NCI-H2107 treated with DMSO at 0.1 percent for 48 hours (cell line): Measurements from ENCODE around the gene SVIL.

Experiments used
- DNase-seq: peaks from one replicate; lab custom pipeline; 2025; ENCODE audit not compliant: unreplicated experiment; lab: John Stamatoyannopoulos, UW

Gene SVIL

DNA sequence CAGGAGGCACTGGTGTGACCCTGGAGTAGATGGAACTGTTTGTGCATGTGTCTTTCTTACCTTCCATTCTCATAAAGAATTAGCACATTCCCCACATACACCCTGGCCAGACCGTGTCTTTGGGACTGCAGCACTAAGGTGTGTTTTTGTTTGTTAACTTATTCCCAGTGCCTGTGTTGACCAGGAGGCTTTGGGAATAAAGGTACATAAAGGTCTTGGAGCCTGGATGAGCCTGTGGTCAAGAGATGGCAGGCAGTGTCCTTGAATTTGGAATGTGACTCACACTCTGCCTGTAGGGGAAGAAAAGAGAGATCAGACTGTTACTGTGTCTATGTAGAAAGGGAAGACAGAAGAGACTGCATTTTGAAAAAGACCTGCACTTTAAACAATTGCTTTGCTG lies 208.4 kb downstream of the SVIL start:
- no peak for DNase-seq

DNA sequence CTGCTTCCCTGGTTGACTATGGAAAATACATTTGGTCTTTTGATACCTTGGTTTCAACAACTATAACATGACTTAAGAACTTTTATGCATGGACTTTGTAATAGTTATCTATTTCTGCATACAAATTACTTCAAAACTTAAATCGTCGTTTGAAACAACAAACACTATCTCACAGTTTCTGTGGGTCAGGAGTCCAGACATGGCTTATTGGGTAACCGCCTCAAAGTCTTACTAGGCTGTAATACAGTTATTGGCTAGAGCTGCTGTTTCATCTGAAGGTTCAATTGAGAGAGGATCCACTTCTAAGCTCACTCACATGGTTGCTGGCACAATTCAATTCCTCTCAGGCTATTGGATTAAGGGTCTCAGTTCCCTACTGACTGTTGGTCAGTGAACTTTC lies 210.8 kb downstream of the SVIL start:
- DNase-seq, result no peak

DNA sequence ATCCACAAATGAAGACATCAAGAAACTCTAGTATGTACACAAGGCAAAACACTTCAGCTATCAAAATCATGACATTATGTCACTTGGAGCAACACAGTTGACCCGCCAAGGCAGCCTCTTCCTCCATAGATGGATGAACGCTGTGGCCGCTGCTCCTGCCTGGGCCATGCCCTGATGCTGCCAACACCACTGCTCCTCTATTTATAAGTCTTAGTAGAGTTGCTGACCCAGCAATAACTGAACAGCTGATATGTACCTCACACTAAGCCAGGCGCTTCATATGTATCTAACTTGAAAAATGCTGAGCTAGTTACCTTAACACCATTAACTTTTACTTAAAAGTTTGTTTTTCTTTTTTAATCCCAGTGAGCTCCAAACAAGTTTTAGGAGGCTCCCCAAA lies 214.0 kb downstream of the SVIL start:
- DNase-seq, result no peak

DNA sequence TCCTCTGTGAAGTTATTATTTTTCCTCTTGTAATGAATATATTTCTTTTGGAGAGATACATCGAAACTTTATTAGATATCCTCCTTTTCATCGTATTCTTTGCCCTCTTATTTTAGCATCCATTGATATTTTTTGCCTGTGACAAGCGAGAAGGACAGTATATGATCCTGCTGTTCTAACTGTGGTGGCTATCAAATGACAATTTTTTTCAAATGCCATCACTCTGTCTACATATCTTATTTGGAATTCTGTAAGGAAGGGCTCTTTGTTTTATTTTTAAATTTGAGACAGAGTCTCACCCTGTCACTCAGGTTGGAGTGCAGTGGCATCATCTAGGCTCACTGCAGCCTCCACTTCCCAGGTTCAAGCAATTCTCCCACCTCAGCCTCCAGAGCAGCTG lies 217.4 kb downstream of the SVIL start:
- DNase-seq, result no peak

DNA sequence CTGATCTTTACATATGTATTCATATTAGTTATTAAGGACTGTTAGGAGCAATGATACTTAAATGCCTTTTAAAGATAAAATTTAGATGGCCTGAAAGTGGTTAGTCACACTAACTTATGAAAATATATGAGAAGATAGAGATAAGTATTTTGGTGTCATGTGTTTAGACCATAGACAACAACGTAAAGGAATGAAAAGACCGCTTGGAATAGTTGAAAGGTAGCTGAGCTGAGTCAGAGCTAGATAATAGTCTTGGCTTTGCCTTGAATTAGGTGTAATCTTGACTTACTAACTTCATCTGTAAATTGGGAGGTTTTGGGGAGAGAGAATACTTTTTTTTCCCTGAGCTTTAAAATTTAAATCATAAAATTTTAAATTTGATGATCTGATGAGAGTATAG lies 218.9 kb downstream of the SVIL start:
- no peak for DNase-seq

DNA sequence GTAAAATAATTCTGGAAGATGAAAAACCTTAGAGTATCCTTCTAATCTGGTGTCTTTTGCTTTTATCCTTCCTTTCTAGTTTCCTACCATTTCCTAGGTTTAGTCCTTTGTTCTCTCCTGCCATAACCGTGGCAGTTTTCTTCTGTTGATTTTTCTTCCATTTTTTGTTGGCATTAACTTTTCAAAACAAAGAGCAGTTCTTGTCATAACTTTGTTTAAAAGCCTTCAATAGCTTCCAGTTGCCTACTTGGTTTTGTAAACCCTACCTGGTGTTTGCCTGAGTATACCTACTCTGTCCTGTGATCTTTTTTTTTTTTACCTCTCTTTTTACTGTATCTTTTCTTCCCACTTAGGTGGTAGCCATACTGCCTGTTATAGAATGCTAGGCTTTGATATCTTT lies 220.3 kb downstream of the SVIL start:
- DNase-seq, result no peak

DNA sequence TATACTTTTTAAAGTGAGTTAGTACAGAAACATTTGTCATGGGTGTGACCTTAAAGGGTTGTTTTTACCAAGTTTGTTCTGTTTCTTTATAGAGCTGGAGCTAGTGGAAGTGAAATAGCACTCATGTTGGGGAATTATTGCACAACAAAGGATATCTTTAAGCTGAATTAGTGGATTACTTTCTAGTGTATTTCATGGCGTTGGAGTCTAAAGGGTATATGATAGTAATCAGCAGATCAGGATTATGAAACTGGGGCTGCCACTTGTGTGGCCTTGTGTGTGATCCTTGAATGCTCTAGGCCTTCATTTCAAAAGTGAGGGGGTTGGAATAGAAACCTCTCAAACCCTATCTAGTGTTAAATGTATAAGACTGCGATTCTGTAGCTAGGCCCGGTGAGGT lies 222.3 kb downstream of the SVIL start:
- DNase-seq, result no peak

DNA sequence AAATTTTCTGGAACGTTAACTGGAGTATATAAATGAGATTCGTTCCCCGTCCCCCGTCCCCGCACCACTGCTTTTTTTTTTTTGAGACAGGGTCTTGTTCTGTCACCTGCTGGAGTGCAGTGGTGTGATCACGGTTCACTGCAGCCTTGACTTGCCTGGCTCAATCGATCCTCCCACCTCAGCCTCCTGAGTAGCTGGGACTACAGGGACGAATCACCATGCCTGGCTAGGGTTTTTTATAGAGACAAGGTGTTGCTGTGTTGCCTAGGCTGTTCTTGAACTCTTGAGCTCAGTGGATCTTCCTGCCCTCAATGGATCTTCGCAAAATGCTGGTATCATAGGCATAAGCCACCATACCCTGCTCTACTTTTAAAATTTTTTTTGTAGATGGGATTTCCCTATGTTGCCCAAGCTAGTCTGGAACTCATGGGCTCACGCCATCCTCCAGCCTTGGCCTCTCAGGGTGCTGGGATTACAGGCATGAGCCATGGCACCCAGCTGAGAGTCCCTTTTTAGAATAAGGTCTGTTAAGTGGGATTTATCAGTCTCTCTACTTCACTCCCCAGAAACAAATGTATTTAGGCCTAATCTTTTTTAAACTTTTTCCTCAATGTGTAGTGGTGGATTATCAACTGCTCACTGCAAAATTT lies 223.0 kb downstream of the SVIL start:
- DNase-seq, result no peak

DNA sequence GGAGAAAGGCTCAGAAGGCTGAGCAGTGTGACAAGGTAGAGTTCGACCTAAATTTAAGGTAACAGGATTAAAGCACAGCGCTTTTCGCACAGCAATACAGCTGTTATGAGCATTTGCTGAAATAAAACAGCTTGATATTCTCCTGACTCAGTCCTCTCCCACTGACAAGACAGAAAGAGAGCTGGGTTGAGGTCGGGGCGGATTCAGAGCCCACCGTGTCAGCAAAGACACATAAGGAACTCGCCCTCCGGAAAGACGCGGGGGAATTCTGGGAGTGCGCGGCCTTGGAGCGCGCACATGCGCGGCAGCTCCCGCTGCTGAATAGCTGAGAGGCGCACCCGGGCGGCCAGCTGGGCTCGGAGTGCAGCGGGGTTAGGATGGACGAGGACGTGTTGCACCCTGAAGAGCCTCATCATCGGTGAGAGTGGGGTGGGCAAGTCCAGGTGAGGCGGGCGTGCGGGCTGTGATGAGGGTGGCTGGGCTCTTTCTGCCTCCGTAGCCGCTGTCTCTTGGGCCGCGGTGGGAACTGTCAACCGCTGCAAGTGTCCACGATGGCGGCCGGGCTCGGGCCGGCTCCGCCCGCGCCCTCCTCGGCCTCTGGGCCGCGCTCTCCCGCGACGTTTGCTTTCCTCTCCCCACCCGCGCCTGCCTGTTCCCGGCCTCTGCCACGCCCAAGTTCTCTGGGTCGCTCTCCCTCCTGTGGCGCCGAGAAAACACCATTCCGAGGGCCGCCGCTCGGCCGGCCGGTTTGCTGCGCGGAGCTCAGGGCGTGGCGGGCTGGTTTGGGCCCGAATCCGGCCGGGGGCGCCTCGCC lies 225.3 kb downstream of the SVIL start:
- peak; percentile 16 for DNase-seq

DNA sequence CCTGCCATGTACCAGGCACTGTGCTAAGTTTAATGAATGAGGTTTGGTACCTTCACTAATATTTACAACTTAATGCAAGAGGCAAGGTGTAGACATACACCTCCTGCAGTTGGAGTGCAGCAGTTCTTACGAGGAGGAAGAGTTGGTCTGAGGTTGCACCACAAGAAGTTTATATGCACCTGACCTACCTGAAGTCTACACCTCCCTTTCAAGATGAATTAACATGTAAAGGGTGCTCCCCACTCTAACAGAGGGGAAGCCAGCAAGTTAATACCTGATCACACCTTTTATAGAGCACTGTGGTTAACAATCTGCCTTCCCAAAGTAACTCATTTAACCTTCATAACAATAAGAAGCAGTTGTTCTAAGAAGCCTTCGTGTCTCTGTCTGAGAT lies 225.9 kb downstream of the SVIL start:
- no peak for DNase-seq
